GM10266 (cell line): Measurements from ENCODE around the gene ACAD11.
"Not testable (repeated sequence)": the region's sequence is repeated elsewhere in the genome, so short reads cannot be mapped to it uniquely, and the experiment has no call there.

Source experiments
- DNase-seq: peaks from one replicate; pipeline ENCODE4 v3.0.0; 2012; ENCODE audit errors: extremely low spot score
- CTCF ChIP-seq: IDR thresholded peaks from 2 replicates; pipeline ENCODE4 v1.5.1; 2012; ENCODE audit warnings: mild to moderate bottlenecking, low read depth; ENCODE audit not compliant: control insufficient read depth, insufficient read depth; ENCODE audit errors: missing control alignments

Gene ACAD11

GRCh38 chr3:132652640-132653270 lies 6.9 kb downstream of the ACAD11 start:
- DNase-seq, result no peak
- no peak for TF ChIP-seq CTCF

DNA sequence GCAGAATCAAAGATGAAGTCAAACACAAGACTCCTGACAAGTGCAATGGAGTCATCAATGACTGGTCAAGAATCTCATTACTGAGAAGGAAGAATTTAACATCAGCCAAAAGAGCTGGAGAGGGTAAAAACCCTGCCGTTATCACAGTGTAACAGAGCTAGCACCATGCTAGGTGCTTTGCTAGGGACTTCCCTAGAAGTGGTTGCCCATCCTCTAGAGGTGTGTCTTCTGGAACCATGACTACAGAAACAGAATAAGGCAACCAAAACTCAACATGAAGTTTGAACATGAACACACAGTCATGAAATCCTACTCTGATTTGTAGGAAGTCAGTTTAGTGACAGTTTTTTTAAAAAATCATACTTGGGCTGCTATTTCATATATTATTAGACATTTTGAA lies 9.5 kb downstream of the ACAD11 start:
- no peak for DNase-seq
- no peak for TF ChIP-seq CTCF

DNA sequence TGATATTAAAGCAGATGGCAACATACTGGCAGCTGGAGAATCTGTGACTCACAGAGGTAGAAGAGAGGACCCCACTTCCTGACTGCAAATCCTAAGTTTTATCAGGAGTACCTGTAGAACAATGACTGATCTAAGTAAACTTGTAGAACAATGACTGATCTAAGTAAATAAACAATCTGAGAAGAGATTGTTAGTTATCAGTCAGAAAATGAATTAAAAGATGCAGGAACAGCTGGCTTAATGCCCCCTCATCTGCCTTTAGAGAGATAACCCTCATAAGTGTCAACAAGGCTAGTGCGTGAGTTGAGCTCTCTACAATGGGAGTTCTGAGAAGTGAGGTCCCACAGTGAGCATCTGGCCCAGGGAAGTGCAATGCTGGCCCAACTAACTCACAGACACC lies 14.6 kb downstream of the ACAD11 start:
- no peak for DNase-seq
- no peak for TF ChIP-seq CTCF

- TF ChIP-seq CTCF, result no peak
Measured at GRCh38 chr3:132643366-132643765, 16.2 kb downstream of the ACAD11 start.

GRCh38 chr3:132642539-132642847 lies 17.1 kb downstream of the ACAD11 start:
- DNase-seq, result no peak
- no peak for TF ChIP-seq CTCF

More at GRCh38 chr3:132643366-132643765, 16.2 kb downstream of the ACAD11 start:
- DNase-seq, result no peak

DNA sequence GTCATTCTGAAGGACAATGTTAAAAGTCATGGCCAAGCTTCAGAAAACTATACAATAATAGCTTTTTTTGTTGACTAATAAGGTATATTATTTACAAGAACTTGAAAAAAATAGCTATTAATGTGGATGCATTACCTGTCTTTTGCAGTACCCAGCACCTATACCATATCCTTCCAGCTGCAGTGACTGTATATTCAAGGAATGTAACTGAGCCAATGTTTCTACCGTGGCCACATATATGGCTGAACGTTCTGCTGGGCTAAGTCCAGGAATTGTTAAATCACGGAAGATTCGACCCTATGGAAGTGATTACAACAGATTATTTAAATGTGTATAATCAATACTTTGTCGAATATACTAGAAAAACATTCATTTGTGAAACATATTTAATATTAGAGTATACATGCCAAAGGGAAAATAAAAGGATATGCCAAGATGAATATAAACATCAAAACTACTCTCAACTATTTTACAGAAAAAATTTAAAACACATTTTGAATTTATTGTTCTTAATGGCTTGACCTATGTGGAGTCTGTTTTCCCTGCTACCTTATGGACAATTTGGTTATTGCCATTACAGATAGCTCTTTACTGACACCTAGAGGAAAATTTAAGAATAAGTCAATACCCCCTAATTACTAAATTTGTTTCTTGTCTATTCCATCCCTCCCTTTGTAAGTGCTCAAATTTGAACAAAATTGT lies 17.6 kb downstream of the ACAD11 start:
- TF ChIP-seq CTCF, result peak; percentile 55
- DNase-seq, result peak; percentile 40

- not testable (repeated sequence) for DNase-seq
Measured at GRCh38 chr3:132641427-132641826, 18.2 kb downstream of the ACAD11 start.
